Liver (tissue), 9 donors: Measurements from ENCODE around the gene PATJ. TPM values are rescaled to one million over a fixed set of nuclear protein-coding genes. Genes with fewer than 3 reads are reported as not detected.

Source experiments
- DNase-seq: peaks from one replicate; pipeline ENCODE4 v3.0.0-alpha.2; 2017; ENCODE audit warnings: low spot score
- H3K27ac ChIP-seq, 2 donors: one replicate each; pipeline ENCODE4 v1.7.0; 2013; ENCODE audit warnings: inconsistent platforms in 2 of 2, low read length in 2 of 2, control low read depth in 1 of 2, low read depth in 1 of 2, mild to moderate bottlenecking in 1 of 2
- H3K27me3 ChIP-seq, 4 donors: one replicate each; pipeline versions ENCODE4 v1.6.1 to v1.7.0; 2013; ENCODE audit warnings: low read length in 3 of 4, inconsistent platforms in 1 of 4, mild to moderate bottlenecking in 1 of 4, moderate library complexity in 1 of 4; ENCODE audit not compliant: control insufficient read depth in 4 of 4, insufficient read depth in 4 of 4
- H3K36me3 ChIP-seq, 4 donors: one replicate each; pipeline versions ENCODE4 v1.6.1 to v1.7.0; 2013; ENCODE audit warnings: low read length in 3 of 4, mild to moderate bottlenecking in 3 of 4, low read depth in 1 of 4, moderate library complexity in 1 of 4; ENCODE audit not compliant: control insufficient read depth in 4 of 4, insufficient read depth in 3 of 4
- H3K4me1 ChIP-seq, 4 donors: one replicate each; pipeline versions ENCODE4 v1.6.1 to v1.7.0; 2013; ENCODE audit warnings: low read length in 3 of 4, mild to moderate bottlenecking in 3 of 4, moderate library complexity in 1 of 4; ENCODE audit not compliant: control insufficient read depth in 4 of 4, insufficient read depth in 4 of 4
- H3K4me3 ChIP-seq, 3 donors: one replicate each; pipeline versions ENCODE4 v1.6.1 to v1.7.0; 2013; ENCODE audit warnings: low read length in 3 of 3, control low read depth in 1 of 3, low read depth in 1 of 3, mild to moderate bottlenecking in 1 of 3
- H3K9ac ChIP-seq, 2 donors: one replicate each; pipeline ENCODE4 v1.7.0; 2013; ENCODE audit warnings: low read length in 2 of 2, mild to moderate bottlenecking in 2 of 2, moderate library complexity in 2 of 2, control low read depth in 1 of 2, low read depth in 1 of 2
- H3K9me3 ChIP-seq, 4 donors: one replicate each; pipeline versions ENCODE4 v1.6.1 to v1.7.0; 2013; ENCODE audit warnings: low read length in 3 of 4; ENCODE audit not compliant: control insufficient read depth in 4 of 4
- EGR1 ChIP-seq, 2 donors: IDR thresholded peaks; 2 replicates each; pipeline ENCODE4 v1.6.1; 2016 to 2018; ENCODE audit warnings: antibody characterized with exemption in 2 of 2, low read depth in 2 of 2
- FOXA1 ChIP-seq: IDR thresholded peaks from 2 replicates; pipeline ENCODE4 v1.6.1; 2016; ENCODE audit warnings: antibody characterized with exemption
- GABPA ChIP-seq, 2 donors: IDR thresholded peaks in 1 of 2; conservative IDR thresholded peaks in 1 of 2; 2 replicates each; pipeline ENCODE4 v1.6.1; 2016; ENCODE audit warnings: antibody characterized with exemption in 2 of 2, mild to moderate bottlenecking in 1 of 2, moderate library complexity in 1 of 2
- HNF4A ChIP-seq, 2 donors: conservative IDR thresholded peaks; 2 replicates each; pipeline ENCODE4 v1.6.1; 2016; ENCODE audit warnings: antibody characterized with exemption in 2 of 2, mild to moderate bottlenecking in 2 of 2
- HNF4G ChIP-seq: IDR thresholded peaks from 2 replicates; pipeline ENCODE4 v1.6.1; 2016; ENCODE audit warnings: antibody characterized with exemption
- RAD21 ChIP-seq, 2 donors: IDR thresholded peaks; 2 replicates each; pipeline ENCODE4 v1.6.1; 2016; ENCODE audit warnings: antibody characterized with exemption in 2 of 2, mild to moderate bottlenecking in 2 of 2
- RXRA ChIP-seq, 2 donors: IDR thresholded peaks; 2 replicates each; pipeline ENCODE4 v1.6.1; 2017 to 2018; ENCODE audit warnings: antibody characterized with exemption in 2 of 2, mild to moderate bottlenecking in 1 of 2
- SP1 ChIP-seq: IDR thresholded peaks from 2 replicates; pipeline ENCODE4 v1.6.1; 2018; ENCODE audit warnings: antibody characterized with exemption, mild to moderate bottlenecking
- TAF1 ChIP-seq: conservative IDR thresholded peaks from 2 replicates; pipeline ENCODE4 v1.6.1; 2016; ENCODE audit warnings: antibody characterized with exemption, mild to moderate bottlenecking
- YY1 ChIP-seq: IDR thresholded peaks from 2 replicates; pipeline ENCODE4 v1.6.1; 2016; ENCODE audit warnings: antibody characterized with exemption, mild to moderate bottlenecking
- WGBS: extraction: QIAGEN DNeasy Blood & Tissue Kit; methylation state at CpG from one replicate; pipeline ENCODE4 v1.1.7; 2013; 5-methylcytosine and 5-hydroxymethylcytosine counted together
- polyA plus RNA-seq, 2 donors: library from polyadenylated mRNA; stranded (reverse) in 1 of 2; unstranded in 1 of 2; fragments of 200-250 nt in 1 of 2; fragments of >200 nt in 1 of 2; fragmentation: Nextera tagmentation in 1 of 2; extraction: Ambion mirVana in 1 of 2; gene quantifications; one replicate each; pipeline versions ENCODE4 v1.2.1 to v1.2.3, GENCODE V29; 2013 to 2015
- total RNA-seq, 2 donors: library from RNA; depleted of rRNA; stranded (reverse); fragments of >200 nt; gene quantifications; one replicate each; pipeline ENCODE4 v1.2.3, GENCODE V29; 2014
- TF ChIP-seq, protein P1 (sequence below): fragments of 150-350 bp; IDR thresholded peaks from 2 replicates; pipeline ENCODE4 v1.5.1; 2017; ENCODE audit warnings: improper control_type of control experiment, low read depth, low read length; ENCODE audit not compliant: missing input control
- TF ChIP-seq, protein P2 (sequence below): IDR thresholded peaks from 2 replicates; pipeline ENCODE4 v1.6.1; 2016; ENCODE audit warnings: antibody characterized with exemption
- TF ChIP-seq, protein P3 (sequence below): IDR thresholded peaks from 2 replicates; pipeline ENCODE4 v1.6.1; 2016; ENCODE audit warnings: antibody characterized with exemption, mild to moderate bottlenecking
- donor health status: healthy.
- donor health status: healthy.
- donor health status: healthy.
- donor health status: healthy.
- donor health status: healthy.

PATJ gene
- total and polyA plus RNA-seq, 4 donors = 5.7 to 29.8 (median 9.0) TPM

DNA sequence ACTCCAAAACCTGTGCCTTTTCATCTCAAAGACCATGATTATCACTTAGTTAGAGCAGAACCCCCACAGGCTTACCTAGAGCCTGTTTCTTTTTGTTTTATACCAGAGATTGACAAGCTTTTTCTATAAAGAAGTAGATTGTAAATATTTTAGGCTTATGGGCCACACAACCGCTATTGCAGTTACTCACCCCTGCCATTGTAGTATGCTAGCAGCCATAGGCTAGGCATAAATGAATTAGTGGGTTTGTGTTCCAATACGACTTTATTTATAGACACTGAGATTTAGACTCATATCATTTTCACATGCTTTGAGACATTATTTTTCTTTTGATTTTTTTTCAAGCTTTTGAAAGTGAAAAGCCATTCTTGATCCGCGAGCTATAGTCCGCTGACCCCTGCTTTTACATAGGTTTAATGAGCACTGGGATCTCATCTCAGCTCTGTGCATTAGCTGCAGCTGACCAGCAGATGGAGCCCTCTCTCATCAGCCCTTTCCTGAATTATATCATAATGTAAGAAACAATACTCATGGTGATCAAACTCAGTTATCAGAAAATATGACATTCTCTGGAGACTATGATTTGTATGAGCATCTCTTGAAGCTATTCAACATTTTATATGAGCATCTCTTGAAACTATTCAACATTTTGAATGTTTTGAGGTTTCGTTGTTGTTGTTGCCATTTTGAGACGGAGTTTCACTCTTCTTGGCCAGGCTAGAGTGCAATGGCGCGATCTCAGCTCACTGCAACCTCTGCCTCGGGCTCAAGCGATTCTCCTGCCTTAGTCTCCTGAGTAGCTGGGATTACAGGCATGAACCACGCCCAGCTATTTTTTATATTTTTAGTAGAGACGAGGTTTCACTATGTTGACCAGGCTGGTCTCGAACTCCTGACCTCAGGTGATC lies 340.4 kb downstream of the PATJ start:
- Histone ChIP-seq H3K27ac (no peak overlapping the region), H3K4me3 (no peak overlapping the region), H3K27me3 (no peaks in the 10 kb centered on the region), H3K9me3 (no peaks in the 10 kb centered on the region), H3K36me3 (peaks cover 0 to 8% (median 1%) of the 10 kb centered on the region in 4 donors), H3K9ac (no peak overlapping the region), H3K4me1 (no peaks in the 10 kb centered on the region)
- TF ChIP-seq, protein P1, sequence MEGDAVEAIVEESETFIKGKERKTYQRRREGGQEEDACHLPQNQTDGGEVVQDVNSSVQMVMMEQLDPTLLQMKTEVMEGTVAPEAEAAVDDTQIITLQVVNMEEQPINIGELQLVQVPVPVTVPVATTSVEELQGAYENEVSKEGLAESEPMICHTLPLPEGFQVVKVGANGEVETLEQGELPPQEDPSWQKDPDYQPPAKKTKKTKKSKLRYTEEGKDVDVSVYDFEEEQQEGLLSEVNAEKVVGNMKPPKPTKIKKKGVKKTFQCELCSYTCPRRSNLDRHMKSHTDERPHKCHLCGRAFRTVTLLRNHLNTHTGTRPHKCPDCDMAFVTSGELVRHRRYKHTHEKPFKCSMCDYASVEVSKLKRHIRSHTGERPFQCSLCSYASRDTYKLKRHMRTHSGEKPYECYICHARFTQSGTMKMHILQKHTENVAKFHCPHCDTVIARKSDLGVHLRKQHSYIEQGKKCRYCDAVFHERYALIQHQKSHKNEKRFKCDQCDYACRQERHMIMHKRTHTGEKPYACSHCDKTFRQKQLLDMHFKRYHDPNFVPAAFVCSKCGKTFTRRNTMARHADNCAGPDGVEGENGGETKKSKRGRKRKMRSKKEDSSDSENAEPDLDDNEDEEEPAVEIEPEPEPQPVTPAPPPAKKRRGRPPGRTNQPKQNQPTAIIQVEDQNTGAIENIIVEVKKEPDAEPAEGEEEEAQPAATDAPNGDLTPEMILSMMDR = peak; percentile 84
- TF ChIP-seq RAD21 (IDR thresholded peaks at IDR 0.05) (peak; percentile 71 to 80), HNF4G (no peak)
- TF ChIP-seq, protein P2, sequence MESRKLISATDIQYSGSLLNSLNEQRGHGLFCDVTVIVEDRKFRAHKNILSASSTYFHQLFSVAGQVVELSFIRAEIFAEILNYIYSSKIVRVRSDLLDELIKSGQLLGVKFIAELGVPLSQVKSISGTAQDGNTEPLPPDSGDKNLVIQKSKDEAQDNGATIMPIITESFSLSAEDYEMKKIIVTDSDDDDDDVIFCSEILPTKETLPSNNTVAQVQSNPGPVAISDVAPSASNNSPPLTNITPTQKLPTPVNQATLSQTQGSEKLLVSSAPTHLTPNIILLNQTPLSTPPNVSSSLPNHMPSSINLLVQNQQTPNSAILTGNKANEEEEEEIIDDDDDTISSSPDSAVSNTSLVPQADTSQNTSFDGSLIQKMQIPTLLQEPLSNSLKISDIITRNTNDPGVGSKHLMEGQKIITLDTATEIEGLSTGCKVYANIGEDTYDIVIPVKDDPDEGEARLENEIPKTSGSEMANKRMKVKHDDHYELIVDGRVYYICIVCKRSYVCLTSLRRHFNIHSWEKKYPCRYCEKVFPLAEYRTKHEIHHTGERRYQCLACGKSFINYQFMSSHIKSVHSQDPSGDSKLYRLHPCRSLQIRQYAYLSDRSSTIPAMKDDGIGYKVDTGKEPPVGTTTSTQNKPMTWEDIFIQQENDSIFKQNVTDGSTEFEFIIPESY = no peak
- peak; percentile 36 for DNase-seq
- WGBS = 89% methylated on average over 14 of the region's 14 CpGs

DNA sequence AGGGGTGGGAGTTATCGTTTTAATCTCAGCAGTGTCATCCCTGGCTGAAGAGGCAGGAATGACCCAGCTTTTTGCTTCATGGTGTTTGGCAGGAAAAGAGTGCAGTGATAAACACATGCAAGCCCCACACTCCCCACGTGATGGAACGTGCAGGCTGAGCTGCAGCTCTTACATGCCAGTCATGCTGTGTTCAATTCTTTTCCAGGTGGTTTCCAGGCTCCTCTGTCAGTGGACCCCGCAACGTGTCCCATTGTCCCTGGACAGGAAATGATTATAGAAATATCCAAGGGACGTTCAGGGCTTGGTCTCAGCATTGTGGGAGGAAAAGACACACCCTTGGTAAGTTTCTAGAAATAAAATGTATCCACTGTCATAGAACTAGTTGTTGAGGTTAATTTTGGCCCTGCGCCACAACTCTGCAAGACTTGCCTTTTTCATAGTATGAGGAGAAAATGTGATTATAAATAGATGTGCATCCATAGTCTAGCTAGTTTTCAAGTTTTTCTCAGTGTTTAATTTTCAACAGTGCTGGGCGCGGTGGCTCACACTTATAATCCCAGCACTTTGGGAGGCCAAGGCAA lies 342.1 kb downstream of the PATJ start:
- Histone ChIP-seq H3K4me3 (no peak overlapping the region), H3K9ac (no peak overlapping the region), H3K36me3 (peaks cover 0 to 6% (median under 1%) of the 10 kb centered on the region in 4 donors), H3K4me1 (peaks cover 0 to 4% (median 0%) of the 10 kb centered on the region in 4 donors), H3K9me3 (no peaks in the 10 kb centered on the region), H3K27me3 (no peaks in the 10 kb centered on the region), H3K27ac (no peak overlapping the region)
- 80% methylated on average over 9 of the region's 9 CpGs for WGBS
- TF ChIP-seq SP1 = no peak
- TF ChIP-seq, protein P3, sequence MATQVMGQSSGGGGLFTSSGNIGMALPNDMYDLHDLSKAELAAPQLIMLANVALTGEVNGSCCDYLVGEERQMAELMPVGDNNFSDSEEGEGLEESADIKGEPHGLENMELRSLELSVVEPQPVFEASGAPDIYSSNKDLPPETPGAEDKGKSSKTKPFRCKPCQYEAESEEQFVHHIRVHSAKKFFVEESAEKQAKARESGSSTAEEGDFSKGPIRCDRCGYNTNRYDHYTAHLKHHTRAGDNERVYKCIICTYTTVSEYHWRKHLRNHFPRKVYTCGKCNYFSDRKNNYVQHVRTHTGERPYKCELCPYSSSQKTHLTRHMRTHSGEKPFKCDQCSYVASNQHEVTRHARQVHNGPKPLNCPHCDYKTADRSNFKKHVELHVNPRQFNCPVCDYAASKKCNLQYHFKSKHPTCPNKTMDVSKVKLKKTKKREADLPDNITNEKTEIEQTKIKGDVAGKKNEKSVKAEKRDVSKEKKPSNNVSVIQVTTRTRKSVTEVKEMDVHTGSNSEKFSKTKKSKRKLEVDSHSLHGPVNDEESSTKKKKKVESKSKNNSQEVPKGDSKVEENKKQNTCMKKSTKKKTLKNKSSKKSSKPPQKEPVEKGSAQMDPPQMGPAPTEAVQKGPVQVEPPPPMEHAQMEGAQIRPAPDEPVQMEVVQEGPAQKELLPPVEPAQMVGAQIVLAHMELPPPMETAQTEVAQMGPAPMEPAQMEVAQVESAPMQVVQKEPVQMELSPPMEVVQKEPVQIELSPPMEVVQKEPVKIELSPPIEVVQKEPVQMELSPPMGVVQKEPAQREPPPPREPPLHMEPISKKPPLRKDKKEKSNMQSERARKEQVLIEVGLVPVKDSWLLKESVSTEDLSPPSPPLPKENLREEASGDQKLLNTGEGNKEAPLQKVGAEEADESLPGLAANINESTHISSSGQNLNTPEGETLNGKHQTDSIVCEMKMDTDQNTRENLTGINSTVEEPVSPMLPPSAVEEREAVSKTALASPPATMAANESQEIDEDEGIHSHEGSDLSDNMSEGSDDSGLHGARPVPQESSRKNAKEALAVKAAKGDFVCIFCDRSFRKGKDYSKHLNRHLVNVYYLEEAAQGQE = no peak
- no peak for TF ChIP-seq RXRA (IDR thresholded peaks at IDR 0.05)
- TF ChIP-seq HNF4A (conservative IDR thresholded peaks at IDR 0.05) = no peak
- no peak for TF ChIP-seq YY1
- TF ChIP-seq GABPA (IDR thresholded peaks at IDR 0.05 in 1 of 2, conservative IDR thresholded peaks at IDR 0.05 in 1 of 2) = no peak
- TF ChIP-seq, protein P2 = no peak
- TF ChIP-seq TAF1 = no peak
- TF ChIP-seq EGR1 (IDR thresholded peaks at IDR 0.05; ENCODE audit: low read depth in 2 of 2) = no peak
- no peak for TF ChIP-seq HNF4G
- TF ChIP-seq FOXA1 = no peak
- DNase-seq = no peak
